HepG2 (cell line): ENCODE measurements around the gene LMAN2L. TPM values are rescaled to one million over a fixed set of nuclear protein-coding genes. Genes with fewer than 3 reads are reported as not detected.

Source experiments
- ATAC-seq: fragments of 200-7000 bp; cut with Tn5 transposase; 3 replicates; pipeline ENCODE4 v1.9.1; 2020; ENCODE audit warnings: mild to moderate bottlenecking, moderate library complexity
- BruUV-seq: library from RNA; stranded (reverse); fragments of 400-500 nt; replicated peaks from 2 replicates; lab custom pipeline; 2021; lab: Mats Ljungman, UMichigan
- CTCF ChIA-PET: fragments of 300-600 bp; formaldehyde crosslinking; extraction: SDS; loops from one replicate; lab custom pipeline; 2021; ENCODE audit warnings: low total read pairs, inconsistent platforms, low intra/inter-chr PET ratio; lab: Yijun Ruan, JAX
- POLR2A ChIA-PET: fragments of 350-600 bp; sonication (Branson Sonifier 250); formaldehyde crosslinking; loops from one replicate; lab custom pipeline; 2020; ENCODE audit warnings: antibody characterized with exemption, inconsistent platforms; lab: Yijun Ruan, JAX
- DNase-seq: peaks from one replicate; pipeline ENCODE4 v3.0.0-alpha.2; 2015; ENCODE audit warnings: low spot score
- FAIRE-seq: peaks from 3 replicates; lab custom pipeline; 2011; peaks lifted over from hg19 to GRCh38; lab: Jason Lieb, UNC
- H2AFZ ChIP-seq: one replicate; pipeline ENCODE4 v1.6.1; 2011; ENCODE audit warnings: low read length, inconsistent platforms
- H3K27ac ChIP-seq: fragments of 300-600 bp; 3 replicates; pipeline ENCODE4 v1.8.0; 2011; ENCODE audit warnings: mixed run types, mild to moderate bottlenecking, mixed read lengths, low read length, inconsistent platforms; ENCODE audit not compliant: insufficient read depth; ENCODE audit errors: extremely low read length
- H3K27me3 ChIP-seq, 2 experiments: fragments of 200-600 bp in 1 of 2; 2 replicates in 1 of 2; 3 replicates in 1 of 2; pipeline versions ENCODE4 v1.6.0 to v1.8.0; 2011; ENCODE audit warnings: low read length in 2 of 2, mild to moderate bottlenecking in 2 of 2, moderate library complexity in 2 of 2, inconsistent platforms in 1 of 2; ENCODE audit not compliant: insufficient read depth in 2 of 2, control insufficient read depth in 1 of 2
- H3K36me3 ChIP-seq, 2 experiments: fragments of 200-600 bp in 1 of 2; replicated peaks in 1 of 2; 2 replicates in 1 of 2; 3 replicates in 1 of 2; pipeline versions ENCODE4 v1.5.1 to v1.8.0; 2011; ENCODE audit warnings: low read length in 2 of 2, inconsistent platforms in 1 of 2; ENCODE audit not compliant: insufficient read depth in 2 of 2, control insufficient read depth in 1 of 2
- H3K4me1 ChIP-seq: 2 replicates; pipeline ENCODE4 v1.5.1; 2012; ENCODE audit warnings: low read length, inconsistent platforms; ENCODE audit not compliant: insufficient read depth
- H3K4me2 ChIP-seq: 2 replicates; pipeline ENCODE4 v1.6.0; 2011; ENCODE audit warnings: low read depth, low read length, inconsistent platforms
- H3K4me3 ChIP-seq, 3 experiments: fragments of 200-600 bp in 1 of 3; sonication (generic), shearing (Covaris generic) in 1 of 3; replicated peaks in 1 of 3; 2 replicates each; pipeline ENCODE4 v1.5.1; 2011 to 2016; ENCODE audit warnings: low read length in 3 of 3, inconsistent platforms in 2 of 3, low read depth in 2 of 3, mild to moderate bottlenecking in 2 of 3, control low read depth in 1 of 3, mixed read lengths in 1 of 3; ENCODE audit not compliant: insufficient read depth in 1 of 3
- H3K79me2 ChIP-seq: one replicate; pipeline ENCODE4 v1.6.1; 2011; ENCODE audit warnings: low read length, inconsistent platforms; ENCODE audit not compliant: insufficient read depth
- H3K9ac ChIP-seq: 2 replicates; pipeline ENCODE4 v1.6.0; 2011; ENCODE audit warnings: mild to moderate bottlenecking, low read depth, low read length, inconsistent platforms; ENCODE audit not compliant: insufficient read depth
- H3K9me3 ChIP-seq: 2 replicates; pipeline ENCODE4 v1.5.1; 2012; ENCODE audit warnings: mild to moderate bottlenecking, low read length
- H4K20me1 ChIP-seq: 2 replicates; pipeline ENCODE4 v1.6.0; 2011; ENCODE audit warnings: inconsistent platforms, mild to moderate bottlenecking, low read length, moderate library complexity; ENCODE audit not compliant: insufficient read depth
- CBX1 ChIP-seq: IDR thresholded peaks from one replicate; pipeline ENCODE4 v1.6.1; 2016; ENCODE audit warnings: antibody characterized with exemption, low read depth
- MED1 ChIP-seq: sonication (generic); formaldehyde crosslinking; IDR thresholded peaks from 2 replicates; pipeline ENCODE4 v1.4.0; 2020; ENCODE audit warnings: missing genetic modification reagents
- PHF5A ChIP-seq: IDR thresholded peaks from one replicate; pipeline ENCODE4 v1.6.1; 2018; ENCODE audit warnings: low read depth, missing genetic modification reagents; ENCODE audit not compliant: unreplicated experiment
- SNAI1 ChIP-seq: sonication (generic); formaldehyde crosslinking; IDR thresholded peaks from 2 replicates; pipeline ENCODE4 v1.5.0; 2020; ENCODE audit warnings: mild to moderate bottlenecking, missing genetic modification reagents, borderline replicate concordance
- U2AF1 ChIP-seq: fragments of 200-400 bp; formaldehyde crosslinking; optimal IDR thresholded peaks from 2 replicates; pipeline ENCODE3; 2017; ENCODE audit warnings: mild to moderate bottlenecking, low read depth, low read length
- YEATS2 ChIP-seq: sonication (generic); formaldehyde crosslinking; IDR thresholded peaks from 2 replicates; pipeline ENCODE4 v1.4.0; 2020; ENCODE audit warnings: missing genetic modification reagents, borderline replicate concordance
- ZFP36 ChIP-seq: fragments of 150-350 bp; IDR thresholded peaks from 2 replicates; pipeline ENCODE4 v1.6.1; 2018; ENCODE audit warnings: borderline replicate concordance, low read length, low read depth; ENCODE audit not compliant: partially characterized antibody
- ZNF264 ChIP-seq: sonication (generic); formaldehyde crosslinking; IDR thresholded peaks from 2 replicates; pipeline ENCODE4 v1.4.0; 2020; ENCODE audit warnings: missing genetic modification reagents
- ZNF383 ChIP-seq: sonication (generic); formaldehyde crosslinking; IDR thresholded peaks from 2 replicates; pipeline ENCODE4 v1.4.0; 2020; ENCODE audit warnings: missing genetic modification reagents, mild to moderate bottlenecking, borderline replicate concordance
- ZNF652 ChIP-seq: IDR thresholded peaks from 2 replicates; pipeline ENCODE4 v1.6.1; 2016; ENCODE audit warnings: low read depth, borderline replicate concordance
- WGBS: methylation state at CpG from one replicate; pipeline ENCODE4 v1.1.6; 2017; ENCODE audit warnings: low lambda C conversion rate; 5-methylcytosine and 5-hydroxymethylcytosine counted together
- in situ Hi-C: cut with HindIII; loops from 2 replicates; pipeline ENCODE4 v1.10.0; 2017; ENCODE audit warnings: low pct_unique_long_range_greater_than_20kb; ENCODE audit not compliant: extremely low pct_ligation_motif_present
- intact Hi-C: fragments of 100-400 bp; cut with micrococcal nuclease; formaldehyde crosslinking; loops from one replicate; pipeline ENCODE4 v1.10.0; 2022; ENCODE audit not compliant: unreplicated experiment
- polyA plus RNA-seq, 8 experiments: library from polyadenylated mRNA; depleted of rRNA in 3 of 8; stranded (reverse) in 7 of 8; unstranded in 1 of 8; fragments of >200 nt; fragmentation: Illumina TruSeq in 4 of 8; extraction: Trizol in 4 of 8; gene quantifications; 2 replicates each; pipeline versions ENCODE4 v1.2.1 to v1.2.3, GENCODE V29; 2011 to 2016; ENCODE audit warnings: low read depth in 4 of 8, missing spikeins in 1 of 8, mixed read lengths in 1 of 8; ENCODE audit not compliant: insufficient read depth in 1 of 8
- total RNA-seq, 5 experiments: library from RNA; depleted of rRNA; stranded (reverse); fragments of >200 nt; fragmentation: Illumina TruSeq; extraction: Trizol; gene quantifications; 2 replicates each; pipeline ENCODE4 v1.2.3, GENCODE V29; 2016; ENCODE audit warnings: low read depth in 1 of 5
- TF ChIP-seq, protein P1 (sequence below): sonication (generic); formaldehyde crosslinking; IDR thresholded peaks from 2 replicates; pipeline ENCODE4 v1.4.0; 2020; ENCODE audit warnings: missing genetic modification reagents
- TF ChIP-seq, protein P2 (sequence below): sonication (generic); formaldehyde crosslinking; IDR thresholded peaks from 2 replicates; pipeline ENCODE4 v1.4.0; 2020; ENCODE audit warnings: missing genetic modification reagents, borderline replicate concordance
- TF ChIP-seq, protein P3 (sequence below), 2 experiments: sonication (generic) in 1 of 2; formaldehyde crosslinking in 1 of 2; IDR thresholded peaks; 2 replicates each; pipeline versions ENCODE4 v1.6.1 to v1.9.0; 2014 to 2022; ENCODE audit warnings: antibody characterized with exemption in 1 of 2, borderline replicate concordance in 1 of 2, inconsistent platforms in 1 of 2, low read depth in 1 of 2, missing genetic modification reagents in 1 of 2
- TF ChIP-seq, protein P4 (sequence below): sonication (generic); formaldehyde crosslinking; IDR thresholded peaks from 2 replicates; pipeline ENCODE4 v1.8.1; 2023; ENCODE audit warnings: mild to moderate bottlenecking, missing genetic modification reagents, borderline replicate concordance

The LMAN2L gene
- total and polyA plus RNA-seq, 2 of the 13 experiments (the other 11 are each of a cell fraction or from before 2014, with no cell fraction given) = 39.1 to 57.9 TPM

DNA sequence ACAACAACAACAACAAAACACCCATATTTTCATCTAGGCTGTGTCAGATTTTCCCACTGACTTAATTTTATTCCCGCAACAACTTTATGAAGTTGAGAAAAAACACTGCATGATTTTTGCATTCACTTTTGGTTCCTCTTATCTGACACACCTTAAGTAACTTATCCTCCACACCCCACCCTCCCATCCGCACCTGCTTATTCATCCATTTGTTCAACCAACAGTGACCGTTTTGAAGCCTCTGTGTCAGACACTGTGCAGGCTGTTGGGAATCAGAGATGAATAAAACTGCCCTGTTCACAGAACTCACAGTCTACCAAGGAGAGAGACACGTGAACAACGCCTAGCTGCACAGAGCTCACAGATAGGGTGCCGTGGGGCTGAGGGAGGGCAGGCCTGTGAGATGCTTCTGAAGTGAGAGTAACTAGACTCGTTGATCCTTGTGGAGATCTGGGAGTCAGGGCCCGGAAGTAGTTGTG, 28.3 kb upstream of the LMAN2L start:
- Histone ChIP-seq H2AFZ (no peak overlapping the region), H3K36me3 (no peaks in the 10 kb centered on the region; a peak in 1 of 5 replicates), H3K79me2 (peaks cover 10% of the 10 kb centered on the region), H3K27me3 (no peaks in the 10 kb centered on the region), H3K4me3 (no peak overlapping the region), H3K27ac (no peak overlapping the region), H3K9ac (no peak overlapping the region), H3K4me2 (no peak overlapping the region), H3K4me1 (peaks cover 62% of the 10 kb centered on the region), H3K9me3 (no peaks in the 10 kb centered on the region), H4K20me1 (no peaks in the 10 kb centered on the region; the same call in 1 of the 2 replicates)
- ChIA-PET CTCF (no interaction called here), POLR2A (no interaction called here)
- WGBS = 95% methylated on average over 8 of the region's 8 CpGs
- intact Hi-C loops = loop anchor here (10.0 kb wide), 1 partner anchor 163 kb away; no protein-coding TSS in a partner anchor
- BruUV-seq = no TSS peak
- DNase-seq (no peak), ATAC-seq (no peak), FAIRE-seq (no peak)
- in situ Hi-C loops = no loop called here
- TF ChIP-seq YEATS2 (CRISPR knock-in tag) = no peak
- TF ChIP-seq, protein P1, sequence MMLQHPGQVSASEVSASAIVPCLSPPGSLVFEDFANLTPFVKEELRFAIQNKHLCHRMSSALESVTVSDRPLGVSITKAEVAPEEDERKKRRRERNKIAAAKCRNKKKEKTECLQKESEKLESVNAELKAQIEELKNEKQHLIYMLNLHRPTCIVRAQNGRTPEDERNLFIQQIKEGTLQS (CRISPR knock-in tag) = no peak
- no peak for TF ChIP-seq CBX1
- TF ChIP-seq, protein P2, sequence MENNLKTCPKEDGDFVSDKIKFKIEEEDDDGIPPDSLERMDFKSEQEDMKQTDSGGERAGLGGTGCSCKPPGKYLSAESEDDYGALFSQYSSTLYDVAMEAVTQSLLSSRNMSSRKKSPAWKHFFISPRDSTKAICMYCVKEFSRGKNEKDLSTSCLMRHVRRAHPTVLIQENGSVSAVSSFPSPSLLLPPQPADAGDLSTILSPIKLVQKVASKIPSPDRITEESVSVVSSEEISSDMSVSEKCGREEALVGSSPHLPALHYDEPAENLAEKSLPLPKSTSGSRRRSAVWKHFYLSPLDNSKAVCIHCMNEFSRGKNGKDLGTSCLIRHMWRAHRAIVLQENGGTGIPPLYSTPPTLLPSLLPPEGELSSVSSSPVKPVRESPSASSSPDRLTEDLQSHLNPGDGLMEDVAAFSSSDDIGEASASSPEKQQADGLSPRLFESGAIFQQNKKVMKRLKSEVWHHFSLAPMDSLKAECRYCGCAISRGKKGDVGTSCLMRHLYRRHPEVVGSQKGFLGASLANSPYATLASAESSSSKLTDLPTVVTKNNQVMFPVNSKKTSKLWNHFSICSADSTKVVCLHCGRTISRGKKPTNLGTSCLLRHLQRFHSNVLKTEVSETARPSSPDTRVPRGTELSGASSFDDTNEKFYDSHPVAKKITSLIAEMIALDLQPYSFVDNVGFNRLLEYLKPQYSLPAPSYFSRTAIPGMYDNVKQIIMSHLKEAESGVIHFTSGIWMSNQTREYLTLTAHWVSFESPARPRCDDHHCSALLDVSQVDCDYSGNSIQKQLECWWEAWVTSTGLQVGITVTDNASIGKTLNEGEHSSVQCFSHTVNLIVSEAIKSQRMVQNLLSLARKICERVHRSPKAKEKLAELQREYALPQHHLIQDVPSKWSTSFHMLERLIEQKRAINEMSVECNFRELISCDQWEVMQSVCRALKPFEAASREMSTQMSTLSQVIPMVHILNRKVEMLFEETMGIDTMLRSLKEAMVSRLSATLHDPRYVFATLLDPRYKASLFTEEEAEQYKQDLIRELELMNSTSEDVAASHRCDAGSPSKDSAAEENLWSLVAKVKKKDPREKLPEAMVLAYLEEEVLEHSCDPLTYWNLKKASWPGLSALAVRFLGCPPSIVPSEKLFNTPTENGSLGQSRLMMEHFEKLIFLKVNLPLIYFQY = no peak
- TF ChIP-seq MED1 = no peak
- no peak for TF ChIP-seq ZNF383 (CRISPR knock-in tag)
- no peak for TF ChIP-seq ZNF652
- TF ChIP-seq, protein P3, sequence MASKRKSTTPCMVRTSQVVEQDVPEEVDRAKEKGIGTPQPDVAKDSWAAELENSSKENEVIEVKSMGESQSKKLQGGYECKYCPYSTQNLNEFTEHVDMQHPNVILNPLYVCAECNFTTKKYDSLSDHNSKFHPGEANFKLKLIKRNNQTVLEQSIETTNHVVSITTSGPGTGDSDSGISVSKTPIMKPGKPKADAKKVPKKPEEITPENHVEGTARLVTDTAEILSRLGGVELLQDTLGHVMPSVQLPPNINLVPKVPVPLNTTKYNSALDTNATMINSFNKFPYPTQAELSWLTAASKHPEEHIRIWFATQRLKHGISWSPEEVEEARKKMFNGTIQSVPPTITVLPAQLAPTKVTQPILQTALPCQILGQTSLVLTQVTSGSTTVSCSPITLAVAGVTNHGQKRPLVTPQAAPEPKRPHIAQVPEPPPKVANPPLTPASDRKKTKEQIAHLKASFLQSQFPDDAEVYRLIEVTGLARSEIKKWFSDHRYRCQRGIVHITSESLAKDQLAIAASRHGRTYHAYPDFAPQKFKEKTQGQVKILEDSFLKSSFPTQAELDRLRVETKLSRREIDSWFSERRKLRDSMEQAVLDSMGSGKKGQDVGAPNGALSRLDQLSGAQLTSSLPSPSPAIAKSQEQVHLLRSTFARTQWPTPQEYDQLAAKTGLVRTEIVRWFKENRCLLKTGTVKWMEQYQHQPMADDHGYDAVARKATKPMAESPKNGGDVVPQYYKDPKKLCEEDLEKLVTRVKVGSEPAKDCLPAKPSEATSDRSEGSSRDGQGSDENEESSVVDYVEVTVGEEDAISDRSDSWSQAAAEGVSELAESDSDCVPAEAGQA (IDR thresholded peaks at IDR 0.05; ENCODE audit: low read depth) = no peak
- TF ChIP-seq, protein P3 (CRISPR knock-in tag; IDR thresholded peaks at IDR 0.05; ENCODE audit: borderline replicate concordance) = no peak
- TF ChIP-seq ZNF264 (CRISPR knock-in tag) = no peak
- TF ChIP-seq ZFP36 = no peak
- no peak for TF ChIP-seq PHF5A (CRISPR knock-in tag)
- TF ChIP-seq, protein P4, sequence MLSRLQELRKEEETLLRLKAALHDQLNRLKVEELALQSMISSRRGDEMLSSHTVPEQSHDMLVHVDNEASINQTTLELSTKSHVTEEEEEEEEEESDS (CRISPR knock-in tag) = no peak
- TF ChIP-seq U2AF1 = no peak
- no peak for TF ChIP-seq SNAI1 (CRISPR knock-in tag)
